SK-N-SH treated with all-trans-retinoic acid at 6 μM for 48 hours (cell line): ENCODE results near the gene EOLA1.
"Not testable (repeated sequence)": the region's sequence is repeated elsewhere in the genome, so short reads cannot be mapped to it uniquely, and the experiment has no call there.

Experiments
- ATAC-seq: fragments of 200-7000 bp; cut with Tn5 transposase; 3 replicates; pipeline ENCODE4 v1.9.1; 2020; ENCODE audit warnings: mild to moderate bottlenecking, moderate library complexity
- BACH2 ChIP-seq: fragments of 250-450 bp; sonication (Bioruptor Pico); IDR thresholded peaks from 2 replicates; pipeline ENCODE4 v1.9.0; 2021; ENCODE audit warnings: mild to moderate bottlenecking, borderline replicate concordance
- CREB5 ChIP-seq: fragments of 250-450 bp; sonication (Bioruptor Pico); IDR thresholded peaks from 2 replicates; pipeline ENCODE4 v1.5.1; 2020; ENCODE audit warnings: low read depth, mild to moderate bottlenecking, moderate library complexity
- CSDC2 ChIP-seq: fragments of 250-450 bp; sonication (Bioruptor Pico); IDR thresholded peaks from 2 replicates; pipeline ENCODE4 v1.5.0; 2020; ENCODE audit warnings: mild to moderate bottlenecking, moderate library complexity
- ESRRG ChIP-seq: fragments of 250-450 bp; sonication (Bioruptor Pico); IDR thresholded peaks from 2 replicates; pipeline ENCODE4 v1.6.1; 2021; ENCODE audit warnings: mild to moderate bottlenecking
- GLIS3 ChIP-seq: fragments of 250-450 bp; sonication (Bioruptor Pico); IDR thresholded peaks from 2 replicates; pipeline ENCODE4 v1.5.0; 2020; ENCODE audit warnings: mild to moderate bottlenecking, moderate library complexity
- ISL1 ChIP-seq: fragments of 250-450 bp; sonication (Bioruptor Pico); IDR thresholded peaks from 2 replicates; pipeline ENCODE4 v2.1.2; 2022; ENCODE audit warnings: mild to moderate bottlenecking, moderate library complexity
- PATZ1 ChIP-seq: fragments of 250-450 bp; sonication (Bioruptor Pico); IDR thresholded peaks from 2 replicates; pipeline ENCODE4 v1.8.0; 2020; ENCODE audit warnings: mild to moderate bottlenecking, moderate library complexity, borderline replicate concordance
- POU6F1 ChIP-seq: fragments of 250-450 bp; sonication (Bioruptor Pico); IDR thresholded peaks from 2 replicates; pipeline ENCODE4 v1.8.0; 2021; ENCODE audit warnings: low read depth, mild to moderate bottlenecking, moderate library complexity, borderline replicate concordance
- PPARA ChIP-seq: fragments of 250-450 bp; sonication (Bioruptor Pico); IDR thresholded peaks from 2 replicates; pipeline ENCODE4 v1.5.0; 2020; ENCODE audit warnings: mild to moderate bottlenecking, borderline replicate concordance
- RARB ChIP-seq: fragments of 250-450 bp; sonication (Bioruptor Pico); IDR thresholded peaks from 2 replicates; pipeline ENCODE4 v1.8.0; 2021; ENCODE audit warnings: mild to moderate bottlenecking, moderate library complexity
- SNAI2 ChIP-seq: fragments of 250-450 bp; sonication (Bioruptor Pico); IDR thresholded peaks from 2 replicates; pipeline ENCODE4 v1.5.0; 2020; ENCODE audit warnings: mild to moderate bottlenecking, moderate library complexity
- TCF4 ChIP-seq: fragments of 250-450 bp; sonication (Bioruptor Pico); IDR thresholded peaks from 2 replicates; pipeline ENCODE4 v1.8.0; 2021; ENCODE audit warnings: mild to moderate bottlenecking, moderate library complexity, borderline replicate concordance
- TSHZ2 ChIP-seq: fragments of 250-450 bp; sonication (Bioruptor Pico); IDR thresholded peaks from 2 replicates; pipeline ENCODE4 v1.5.0; 2020; ENCODE audit warnings: mild to moderate bottlenecking, moderate library complexity
- ZC3H10 ChIP-seq: fragments of 250-450 bp; sonication (Bioruptor Pico); IDR thresholded peaks from 2 replicates; pipeline ENCODE4 v1.5.1; 2021; ENCODE audit warnings: mild to moderate bottlenecking, moderate library complexity
- ZFP3 ChIP-seq: fragments of 250-450 bp; sonication (Bioruptor Pico); IDR thresholded peaks from 2 replicates; pipeline ENCODE4 v1.5.0; 2020; ENCODE audit warnings: mild to moderate bottlenecking, moderate library complexity
- ZFP30 ChIP-seq: fragments of 450-650 bp; formaldehyde crosslinking; IDR thresholded peaks from 2 replicates; pipeline ENCODE4 v1.5.0; 2022; ENCODE audit warnings: mild to moderate bottlenecking, moderate library complexity
- ZNF565 ChIP-seq: fragments of 450-650 bp; formaldehyde crosslinking; conservative IDR thresholded peaks from 2 replicates; pipeline ENCODE4 v1.5.0; 2020; ENCODE audit warnings: low read depth, mild to moderate bottlenecking, moderate library complexity
- ZNF70 ChIP-seq: fragments of 450-650 bp; formaldehyde crosslinking; IDR thresholded peaks from 2 replicates; pipeline ENCODE4 v1.5.0; 2020; ENCODE audit warnings: mild to moderate bottlenecking, moderate library complexity

Gene EOLA1

DNA sequence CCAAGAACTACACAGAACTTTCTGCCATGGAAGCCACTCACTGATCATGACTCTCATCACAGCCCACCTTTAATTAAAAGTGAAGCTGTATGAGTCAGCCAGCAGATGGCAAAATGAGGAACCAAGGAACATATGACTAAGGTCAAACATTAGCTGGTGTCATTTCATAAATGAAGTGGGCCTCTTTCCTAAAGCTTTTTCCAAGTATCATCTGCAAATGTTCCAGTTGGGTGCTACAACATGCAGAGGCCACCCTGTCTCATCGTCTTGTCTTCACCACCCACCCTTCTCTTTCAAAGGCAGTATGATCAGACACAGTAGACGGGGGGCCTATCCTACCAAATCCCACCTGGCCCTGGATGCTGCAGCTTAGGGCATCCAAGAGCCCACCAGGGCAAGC, 9.2 kb upstream of the EOLA1 start:
- ATAC-seq: no peak
- TF ChIP-seq TCF4 (CRISPR knock-in tag): no peak
- TF ChIP-seq, all 23 proteins: peak for 0

- not testable (repeated sequence) for ATAC-seq
Observed at GRCh38 chrX:149532868-149533267, 7.9 kb upstream of the EOLA1 start.

DNA sequence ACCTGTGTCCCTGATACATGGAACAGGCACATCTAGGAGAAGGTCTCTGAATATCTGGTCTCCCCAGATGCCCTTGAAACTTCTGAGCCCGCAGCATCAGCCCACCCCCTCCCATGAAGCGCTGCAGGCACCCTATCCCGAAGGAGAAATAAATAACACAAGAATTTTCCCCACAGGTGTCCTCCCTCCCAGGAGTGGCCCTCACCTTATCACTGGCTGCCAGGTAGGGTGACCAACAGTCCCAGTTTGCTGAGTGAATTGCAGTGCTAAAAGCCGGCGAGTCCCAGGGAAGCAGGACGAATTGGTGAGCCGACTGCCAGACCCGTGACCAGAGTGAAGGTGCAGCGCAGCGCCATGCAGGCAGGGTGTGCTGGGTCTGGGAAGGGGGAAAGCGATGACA, 6.8 kb upstream of the EOLA1 start:
- ATAC-seq: not testable (repeated sequence)

DNA sequence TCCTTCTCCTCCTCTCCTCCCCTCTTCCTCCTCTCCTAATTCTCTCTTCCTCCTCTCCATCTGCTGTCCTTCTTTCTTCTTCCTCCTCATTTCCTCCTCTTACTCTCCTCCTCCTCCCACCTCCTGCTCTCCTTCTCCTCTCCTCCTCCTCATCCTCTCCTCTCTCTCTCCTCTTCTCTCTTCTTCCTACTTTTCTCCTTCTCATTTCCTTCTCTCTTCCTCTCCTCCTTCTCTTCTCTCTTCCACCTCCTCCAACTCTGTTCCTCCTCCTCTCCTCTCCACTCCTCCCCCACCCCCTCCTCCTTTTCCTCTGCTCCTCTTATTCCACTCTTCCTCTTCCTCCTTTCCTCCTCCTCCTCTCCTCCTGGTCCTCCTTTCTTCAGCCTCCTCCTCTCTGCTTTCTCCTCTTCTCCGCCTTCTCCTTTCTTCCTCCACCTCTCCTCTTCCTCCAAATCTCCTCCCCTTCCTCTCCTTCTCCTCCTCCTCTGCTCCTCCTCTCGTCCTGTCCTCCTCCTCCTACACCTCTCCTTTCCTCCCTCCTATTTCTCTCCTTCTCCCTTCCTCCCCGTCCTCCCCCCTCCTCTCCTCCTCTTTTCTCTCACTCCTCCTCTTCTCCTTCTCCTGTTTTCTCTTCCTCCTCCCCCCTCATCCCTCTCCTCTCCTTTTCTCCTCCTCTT, 5.7 kb upstream of the EOLA1 start:
- ATAC-seq: not testable (repeated sequence)

- ATAC-seq: not testable (repeated sequence)
Observed at GRCh38 chrX:149537474-149537873, 3.3 kb upstream of the EOLA1 start.

DNA sequence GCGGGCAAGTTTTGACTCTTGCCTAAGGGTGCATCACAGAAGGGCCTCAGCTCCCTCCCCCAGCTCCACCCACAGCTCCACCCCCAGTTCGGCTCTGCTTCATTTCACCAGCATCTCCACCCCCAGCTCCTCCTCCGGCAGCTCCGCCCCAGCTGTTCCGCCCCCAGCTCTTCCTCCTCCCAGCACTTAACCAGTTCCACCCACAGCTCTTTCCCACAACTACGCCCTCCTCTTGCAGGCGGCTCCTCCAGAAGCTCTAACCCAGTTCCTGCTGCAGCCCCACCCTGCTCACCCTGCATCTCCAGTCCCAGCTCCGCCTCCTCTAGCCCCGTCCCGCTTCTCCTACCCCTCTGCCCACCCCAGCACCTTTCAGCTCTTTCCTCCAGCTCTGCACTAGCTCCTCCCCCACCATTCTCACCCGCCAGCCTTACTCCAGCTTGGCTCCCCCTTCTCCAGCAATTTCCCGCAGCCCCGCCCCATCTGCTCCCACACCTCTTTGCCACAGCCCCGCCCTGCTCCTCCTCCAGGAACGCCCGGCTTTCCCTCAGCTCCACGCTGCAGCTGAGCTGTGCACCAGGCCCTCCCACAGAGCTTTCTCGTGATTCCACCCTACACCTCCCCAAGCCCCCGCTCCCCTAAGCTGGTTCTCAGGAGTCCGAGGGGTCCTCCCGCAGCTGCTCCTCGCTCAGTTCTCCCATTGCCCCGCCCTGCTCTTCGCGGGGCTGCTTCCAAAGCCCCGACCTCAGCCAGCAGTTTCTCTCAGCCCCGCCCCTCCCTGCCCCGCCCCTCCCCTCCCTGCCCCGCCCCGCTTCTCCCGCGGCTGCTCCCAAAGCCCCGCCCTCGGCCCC, 1.3 kb upstream of the EOLA1 start:
- ATAC-seq: peak; percentile 74
- no peak for TF ChIP-seq RARB (CRISPR knock-in tag)
- TF ChIP-seq ZNF70: no peak
- no peak for TF ChIP-seq PATZ1 (CRISPR knock-in tag)
- TF ChIP-seq ESRRG (CRISPR knock-in tag): no peak
- no peak for TF ChIP-seq CREB5
- TF ChIP-seq TSHZ2: no peak
- no peak for TF ChIP-seq POU6F1 (CRISPR knock-in tag)
- TF ChIP-seq ZFP3 (CRISPR knock-in tag): no peak
- no peak for TF ChIP-seq PPARA (CRISPR knock-in tag)
- no peak for TF ChIP-seq ZNF565 (CRISPR knock-in tag)
- no peak for TF ChIP-seq GLIS3 (CRISPR knock-in tag)
- TF ChIP-seq ISL1: no peak

DNA sequence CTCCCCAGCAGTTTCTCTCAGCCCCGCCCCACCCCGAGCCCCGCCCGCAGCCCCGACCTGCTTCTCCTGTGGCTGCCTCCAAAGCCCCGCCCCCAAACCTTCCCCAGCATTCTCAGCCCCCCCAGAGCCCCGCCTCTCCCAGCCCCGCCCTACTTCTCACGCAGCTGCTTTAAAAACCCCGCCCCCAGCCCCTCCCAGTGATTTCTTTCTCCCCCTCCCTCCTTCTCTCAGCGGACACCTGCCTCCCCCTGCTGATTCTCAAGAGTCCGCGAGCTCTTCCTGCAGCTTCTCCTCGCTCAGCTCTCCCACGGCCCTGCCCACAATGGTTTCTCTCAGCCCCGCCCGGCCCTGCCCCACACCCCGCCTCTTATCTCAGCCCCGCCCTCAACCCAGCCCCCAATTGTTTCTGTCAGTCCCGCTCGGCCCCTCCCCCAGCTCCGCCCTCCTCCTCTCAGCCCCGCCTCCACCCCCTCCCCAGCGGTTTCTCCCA, 636 bp upstream of the EOLA1 start:
- TF ChIP-seq ISL1: no peak
- TF ChIP-seq GLIS3 (CRISPR knock-in tag): no peak
- TF ChIP-seq ZFP3 (CRISPR knock-in tag): no peak
- no peak for TF ChIP-seq ESRRG (CRISPR knock-in tag)
- TF ChIP-seq ZFP30 (CRISPR knock-in tag): no peak
- no peak for TF ChIP-seq RARB (CRISPR knock-in tag)
- no peak for TF ChIP-seq SNAI2
- TF ChIP-seq ZC3H10 (CRISPR knock-in tag): no peak
- no peak for TF ChIP-seq TCF4 (CRISPR knock-in tag)
- TF ChIP-seq ZNF565 (CRISPR knock-in tag): no peak
- TF ChIP-seq BACH2 (CRISPR knock-in tag): no peak
- TF ChIP-seq CSDC2 (CRISPR knock-in tag): no peak
- ATAC-seq: peak; percentile 46
